ENCODE results near the gene EHBP1L1. TPM values are rescaled to one million over a fixed set of nuclear protein-coding genes. Genes with fewer than 3 reads are reported as not detected.

Gene EHBP1L1
- polyA plus RNA-seq, 2 of the 4 experiments (the other 2 are of a cell fraction), result 11.6 to 43.8 TPM

DNA sequence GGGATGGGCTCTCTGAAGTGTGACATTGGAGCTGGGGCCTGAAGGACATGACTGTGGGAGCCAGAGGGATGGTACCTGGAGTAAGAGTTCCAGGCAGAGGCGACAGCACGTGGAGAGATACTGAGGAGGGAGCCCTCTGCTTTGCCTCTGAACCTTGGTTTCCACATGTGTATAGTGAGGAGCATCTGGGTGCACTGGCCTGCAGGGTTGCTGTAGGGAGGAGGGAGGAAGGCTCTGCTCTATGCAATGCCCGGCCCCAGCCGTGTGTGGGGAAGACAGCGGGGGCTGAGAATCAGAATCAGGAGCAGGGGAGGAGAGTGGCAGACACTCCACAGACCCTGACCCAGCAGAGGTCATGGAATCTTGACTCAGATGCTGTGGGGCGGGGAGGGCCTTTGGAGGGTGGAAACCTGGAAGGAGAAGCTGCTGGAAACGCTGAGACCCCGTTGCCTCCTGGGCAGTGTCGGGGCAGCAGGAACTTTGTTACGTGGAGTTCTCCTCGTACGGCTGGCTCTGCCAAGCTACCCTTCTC is 47.0 kb upstream of the EHBP1L1 start:
- WGBS (ENCODE audit: missing lambda C conversion rate), result 93% methylated on average over 12 of the region's 12 CpGs
- H3K9me3 ChIP-seq, result no peaks in the 10 kb centered on the region
- DNase-seq (ENCODE audit: low read depth in 1 of 2, low spot score in 1 of 2) (no peak), FAIRE-seq (no peak), ATAC-seq (no peak)
- POLR2A ChIA-PET, result no interaction called here
- CTCF ChIA-PET, result interaction anchor here (0.8 to 4.7 kb wide), 7 partner anchors 11 to 199 kb away, joined by 3 to 66 read pairs (median 5); no protein-coding TSS in a partner anchor
- TF ChIP-seq NFE2L2 (conservative IDR thresholded peaks at IDR 0.05; ENCODE audit: low read length), result no peak
- TF ChIP-seq RAD21 (conservative IDR thresholded peaks at IDR 0.05 in 1 of 2, IDR thresholded peaks at IDR 0.05 in 1 of 2), result no peak
- TF ChIP-seq BHLHE40 (IDR thresholded peaks at IDR 0.05; ENCODE audit: low read depth, low read length), result no peak
- no peak for TF ChIP-seq EHF (CRISPR knock-in tag; IDR thresholded peaks at IDR 0.05)
- no peak for TF ChIP-seq HDAC2 (IDR thresholded peaks at IDR 0.05)
- no peak for TF ChIP-seq RNF2 (IDR thresholded peaks at IDR 0.05; ENCODE audit: borderline replicate concordance, low read depth)
- TF ChIP-seq, protein P1, sequence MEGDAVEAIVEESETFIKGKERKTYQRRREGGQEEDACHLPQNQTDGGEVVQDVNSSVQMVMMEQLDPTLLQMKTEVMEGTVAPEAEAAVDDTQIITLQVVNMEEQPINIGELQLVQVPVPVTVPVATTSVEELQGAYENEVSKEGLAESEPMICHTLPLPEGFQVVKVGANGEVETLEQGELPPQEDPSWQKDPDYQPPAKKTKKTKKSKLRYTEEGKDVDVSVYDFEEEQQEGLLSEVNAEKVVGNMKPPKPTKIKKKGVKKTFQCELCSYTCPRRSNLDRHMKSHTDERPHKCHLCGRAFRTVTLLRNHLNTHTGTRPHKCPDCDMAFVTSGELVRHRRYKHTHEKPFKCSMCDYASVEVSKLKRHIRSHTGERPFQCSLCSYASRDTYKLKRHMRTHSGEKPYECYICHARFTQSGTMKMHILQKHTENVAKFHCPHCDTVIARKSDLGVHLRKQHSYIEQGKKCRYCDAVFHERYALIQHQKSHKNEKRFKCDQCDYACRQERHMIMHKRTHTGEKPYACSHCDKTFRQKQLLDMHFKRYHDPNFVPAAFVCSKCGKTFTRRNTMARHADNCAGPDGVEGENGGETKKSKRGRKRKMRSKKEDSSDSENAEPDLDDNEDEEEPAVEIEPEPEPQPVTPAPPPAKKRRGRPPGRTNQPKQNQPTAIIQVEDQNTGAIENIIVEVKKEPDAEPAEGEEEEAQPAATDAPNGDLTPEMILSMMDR (IDR thresholded peaks at IDR 0.05), result no peak
- TF ChIP-seq, protein P2, sequence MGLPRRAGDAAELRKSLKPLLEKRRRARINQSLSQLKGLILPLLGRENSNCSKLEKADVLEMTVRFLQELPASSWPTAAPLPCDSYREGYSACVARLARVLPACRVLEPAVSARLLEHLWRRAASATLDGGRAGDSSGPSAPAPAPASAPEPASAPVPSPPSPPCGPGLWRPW (IDR thresholded peaks at IDR 0.05), result no peak
- no peak for TF ChIP-seq HOXB5 (CRISPR knock-in tag; IDR thresholded peaks at IDR 0.05)
- TF ChIP-seq EP300 (IDR thresholded peaks at IDR 0.05), result no peak
- TF ChIP-seq KDM1A (IDR thresholded peaks at IDR 0.05; ENCODE audit: low read depth), result no peak
- TF ChIP-seq POLR2A (IDR thresholded peaks at IDR 0.05; ENCODE audit: low read length), result no peak
- TF ChIP-seq SMC3 (IDR thresholded peaks at IDR 0.05), result no peak
- TF ChIP-seq, protein P3, sequence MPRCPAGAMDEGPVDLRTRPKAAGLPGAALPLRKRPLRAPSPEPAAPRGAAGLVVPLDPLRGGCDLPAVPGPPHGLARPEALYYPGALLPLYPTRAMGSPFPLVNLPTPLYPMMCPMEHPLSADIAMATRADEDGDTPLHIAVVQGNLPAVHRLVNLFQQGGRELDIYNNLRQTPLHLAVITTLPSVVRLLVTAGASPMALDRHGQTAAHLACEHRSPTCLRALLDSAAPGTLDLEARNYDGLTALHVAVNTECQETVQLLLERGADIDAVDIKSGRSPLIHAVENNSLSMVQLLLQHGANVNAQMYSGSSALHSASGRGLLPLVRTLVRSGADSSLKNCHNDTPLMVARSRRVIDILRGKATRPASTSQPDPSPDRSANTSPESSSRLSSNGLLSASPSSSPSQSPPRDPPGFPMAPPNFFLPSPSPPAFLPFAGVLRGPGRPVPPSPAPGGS (IDR thresholded peaks at IDR 0.05), result no peak
- TF ChIP-seq RCOR1 (IDR thresholded peaks at IDR 0.05; ENCODE audit: low read depth, low read length), result no peak
- TF ChIP-seq JUNB (IDR thresholded peaks at IDR 0.05), result no peak
- TF ChIP-seq MYC (IDR thresholded peaks at IDR 0.05; ENCODE audit: borderline replicate concordance, low read length), result no peak
- no peak for TF ChIP-seq ZSCAN20 (CRISPR knock-in tag; IDR thresholded peaks at IDR 0.05)
- peaks cover 14% of the 10 kb centered on the region for H3K4me1 ChIP-seq
- no peak overlapping the region for H3K4me2 ChIP-seq
- H3K4me3 ChIP-seq, result no peak overlapping the region
- no peak overlapping the region for H3K27ac ChIP-seq

DNA sequence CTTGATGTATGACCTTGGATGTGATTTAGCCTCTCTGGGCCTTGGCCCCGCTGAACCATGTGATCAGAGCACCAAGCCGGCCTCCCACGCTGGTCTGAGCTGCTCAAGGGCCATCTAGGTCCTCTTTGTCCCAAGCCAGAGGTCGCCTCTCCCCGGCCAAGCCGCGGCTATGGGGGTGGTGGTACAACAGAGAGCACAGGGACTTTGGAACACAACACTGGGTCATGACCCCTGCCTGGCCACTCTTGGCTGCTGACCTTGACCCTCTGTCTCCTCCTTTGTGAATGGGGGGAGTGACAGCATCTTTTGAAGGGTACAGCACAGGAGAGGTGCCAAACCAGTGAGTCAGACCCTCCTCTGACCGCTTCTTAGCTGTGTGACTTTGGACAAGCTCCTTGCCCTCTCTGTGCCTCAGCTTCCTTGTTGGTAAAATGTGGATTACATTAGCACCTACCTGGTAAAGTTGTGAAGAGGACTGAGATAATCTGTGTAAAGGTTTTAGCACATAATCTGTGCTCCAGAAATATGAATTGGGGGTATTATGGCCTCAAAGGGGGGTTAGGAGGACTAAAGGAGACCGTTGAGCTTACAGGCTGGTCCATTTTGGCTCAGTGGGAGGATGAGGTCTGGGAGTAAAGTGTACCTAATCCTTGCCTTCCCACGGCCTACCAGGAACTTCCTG is 46.2 kb upstream of the EHBP1L1 start:
- no peaks in the 10 kb centered on the region for H3K9me3 ChIP-seq
- H3K4me1 ChIP-seq, result peaks cover 10% of the 10 kb centered on the region
- no peak overlapping the region for H3K27ac ChIP-seq
- no peak overlapping the region for H3K4me2 ChIP-seq
- no peak for FAIRE-seq
- ChIA-PET POLR2A (no interaction called here), CTCF (interaction anchor here (0.8 to 4.7 kb wide), 11 partner anchors 11 to 256 kb away, joined by 3 to 66 read pairs (median 5); no protein-coding TSS in a partner anchor)
- WGBS (ENCODE audit: missing lambda C conversion rate), result 82% methylated on average over 6 of the region's 10 CpGs
- peak; percentile 85 for TF ChIP-seq ZFP36 (IDR thresholded peaks at IDR 0.05; ENCODE audit: borderline replicate concordance, partially characterized antibody)
- TF ChIP-seq SMC3 (IDR thresholded peaks at IDR 0.05), result no peak
- H3K4me3 ChIP-seq, result no peak overlapping the region
- no peak for ATAC-seq
- DNase-seq (ENCODE audit: low read depth in 1 of 2, low spot score in 1 of 2), result no peak

DNA sequence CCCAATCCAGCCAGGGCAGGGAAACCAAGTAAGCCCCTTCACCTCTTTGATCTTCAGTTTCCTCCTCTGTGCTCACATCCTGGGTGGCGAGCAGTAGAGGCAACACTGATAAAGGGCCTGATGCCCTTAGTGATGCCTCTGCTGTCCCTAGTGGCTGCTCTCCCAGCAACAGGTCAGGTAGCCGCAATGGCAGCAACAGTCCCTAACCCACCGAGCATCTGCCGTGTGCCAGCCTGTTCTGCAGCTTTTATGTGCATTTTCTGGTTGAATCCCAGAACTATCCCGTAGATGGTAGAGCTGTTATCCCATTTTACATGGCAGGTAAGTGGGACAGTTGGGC is 45.7 kb upstream of the EHBP1L1 start:
- TF ChIP-seq POLR2A (IDR thresholded peaks at IDR 0.05; ENCODE audit: low read length), result no peak
- TF ChIP-seq RAD21 (conservative IDR thresholded peaks at IDR 0.05 in 1 of 2, IDR thresholded peaks at IDR 0.05 in 1 of 2), result peak in 1 of 2 experiments; percentile 31; a peak in 2 of 5 replicates
- H3K27ac ChIP-seq, result no peak overlapping the region
- no peak overlapping the region for H3K4me2 ChIP-seq
- ChIA-PET CTCF (interaction anchor here (1.1 to 4.7 kb wide), 12 partner anchors 10 to 256 kb away, joined by 3 to 66 read pairs (median 6); partner anchors contain the start of gene FAM89B), POLR2A (no interaction called here)
- FAIRE-seq, result no peak
- H3K9me3 ChIP-seq, result no peaks in the 10 kb centered on the region
- peaks cover 10% of the 10 kb centered on the region for H3K4me1 ChIP-seq
- no peak overlapping the region for H3K4me3 ChIP-seq
- peak; percentile 67 to 79 for ATAC-seq
- DNase-seq (ENCODE audit: low read depth in 1 of 2, low spot score in 1 of 2), result peak in 1 of 2 experiments; percentile 58
- WGBS (ENCODE audit: missing lambda C conversion rate), result 86% methylated on average over 5 of the region's 5 CpGs

All from A549 (cell line).